Activated CD4-positive, CD25-positive, alpha-beta regulatory T cell treated with anti-CD3 and anti-CD28 coated beads, Interleukin-2, amount 50 U/mL, for 16 hours (primary cell): ENCODE measurements around the gene QRICH2.
"Not testable (repeated sequence)": the region's sequence is repeated elsewhere in the genome, so short reads cannot be mapped to it uniquely, and the experiment has no call there.

Experiments
- DNase-seq: peaks from one replicate; pipeline ENCODE4 v3.0.0-alpha.2; 2020; ENCODE audit warnings: low read depth, low spot score

QRICH2 gene

GRCh38 chr17:76278268-76278908 lies 29.7 kb downstream of the QRICH2 start:
- DNase-seq = no peak

- no peak for DNase-seq
Observed at GRCh38 chr17:76277300-76278267, 30.5 kb downstream of the QRICH2 start.

GRCh38 chr17:76276461-76277299 lies 31.4 kb downstream of the QRICH2 start:
- no peak for DNase-seq

GRCh38 chr17:76276069-76276431 lies 32.0 kb downstream of the QRICH2 start:
- no peak for DNase-seq

- DNase-seq = no peak
Observed at GRCh38 chr17:76275382-76276068, 32.6 kb downstream of the QRICH2 start.

- no peak for DNase-seq
Observed at GRCh38 chr17:76274112-76274956, 33.7 kb downstream of the QRICH2 start.

GRCh38 chr17:76273445-76274111 lies 34.5 kb downstream of the QRICH2 start:
- no peak for DNase-seq

- DNase-seq = no peak
Observed at GRCh38 chr17:76272541-76273444, 35.3 kb downstream of the QRICH2 start.

- DNase-seq = peak; percentile 55
Observed at GRCh38 chr17:76271669-76272540, 36.2 kb downstream of the QRICH2 start.

GRCh38 chr17:76270770-76271668 lies 37.1 kb downstream of the QRICH2 start:
- no peak for DNase-seq

GRCh38 chr17:76270127-76270592 lies 37.9 kb downstream of the QRICH2 start:
- DNase-seq = no peak

- no peak for DNase-seq
Observed at GRCh38 chr17:76268991-76269981, 38.8 kb downstream of the QRICH2 start.

GRCh38 chr17:76268015-76268749 lies 39.9 kb downstream of the QRICH2 start:
- DNase-seq = no peak

- not testable (repeated sequence) for DNase-seq
Observed at GRCh38 chr17:76267581-76268001, 40.5 kb downstream of the QRICH2 start.
